SH-SY5Y (cell line): ENCODE data around the gene STARD6.

ENCODE experiments used
- GATA2 ChIP-seq: IDR thresholded peaks from 2 replicates; pipeline ENCODE4 v1.6.1; 2011; ENCODE audit warnings: mild to moderate bottlenecking, low read depth, low read length
- GATA3 ChIP-seq: IDR thresholded peaks from 2 replicates; pipeline ENCODE4 v1.6.1; 2011; ENCODE audit warnings: low read depth, mild to moderate bottlenecking, low read length, moderate library complexity

DNA sequence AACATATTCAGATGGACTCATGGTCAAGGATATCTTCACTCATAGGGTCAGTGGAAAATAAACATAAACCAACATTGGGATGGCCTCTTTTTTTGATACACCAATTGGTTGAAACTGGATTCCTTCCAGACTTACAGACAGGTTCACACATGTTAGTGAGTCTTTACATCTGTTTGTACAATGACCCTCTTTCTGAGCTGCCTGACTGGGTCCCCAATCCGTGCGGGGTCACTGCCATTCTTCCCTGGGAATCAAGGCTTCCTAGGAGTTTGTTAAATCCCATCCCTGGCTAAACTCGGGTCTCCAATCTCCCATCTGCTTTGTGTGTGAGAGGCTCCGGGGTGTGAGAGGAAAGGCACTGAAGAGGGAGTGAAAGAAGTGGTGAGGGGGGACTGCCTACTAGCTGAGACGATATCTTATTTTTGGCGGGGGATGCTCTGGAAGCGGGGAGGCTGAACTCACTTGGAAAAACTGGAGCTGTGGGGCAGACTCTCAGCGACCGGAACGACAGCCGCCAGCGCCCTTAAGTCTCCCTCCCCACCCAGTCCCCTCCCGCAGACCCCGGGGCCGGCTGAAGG is 487 bp downstream of the STARD6 start:
- TF ChIP-seq GATA2, result no peak
- TF ChIP-seq GATA3, result no peak
